ENCODE measurements around the gene GALNT10.

- TF ChIP-seq POLR2A (IDR thresholded peaks at IDR 0.05; ENCODE audit: low read depth) (no peak), CTCF (IDR thresholded peaks at IDR 0.05) (no peak), POLR2AphosphoS5 (IDR thresholded peaks at IDR 0.05) (no peak)
Observed at GRCh38 chr5:154355129-154355611, 164.6 kb downstream of the GALNT10 start.

Data from esophagus muscularis mucosa (tissue), 3 donors.